NCI-H748 treated with DMSO at 0.1 percent for 48 hours (cell line): ENCODE data around the gene P2RY14.

ENCODE experiments used
- DNase-seq: peaks from one replicate; lab custom pipeline; 2025; lab: John Stamatoyannopoulos, UW

P2RY14 gene

DNA sequence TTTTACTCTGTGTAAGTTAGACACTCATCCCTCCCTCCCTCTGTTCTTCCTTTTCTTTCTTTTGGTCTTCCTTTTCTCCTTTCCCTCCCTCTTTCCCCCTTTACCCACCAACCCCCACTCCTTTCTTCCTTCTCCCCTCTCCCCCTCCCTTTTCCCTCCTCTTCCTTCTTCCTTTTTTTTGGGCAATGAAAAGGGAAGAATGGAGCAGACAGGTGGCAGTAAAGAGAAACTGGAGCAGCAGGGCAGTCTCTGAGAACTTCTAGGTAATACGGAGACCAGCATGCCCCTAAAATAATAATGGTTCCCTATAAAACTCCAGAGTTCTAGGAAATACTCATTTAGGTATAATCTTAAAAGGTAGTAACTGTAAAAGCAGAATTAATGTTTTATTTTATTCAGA lies 63.9 kb downstream of the P2RY14 start:
- no peak for DNase-seq

- DNase-seq: no peak
Observed at GRCh38 chr3:151213881-151214280, 64.5 kb downstream of the P2RY14 start.

- DNase-seq: no peak
Observed at GRCh38 chr3:151213151-151213550, 65.2 kb downstream of the P2RY14 start.

DNA sequence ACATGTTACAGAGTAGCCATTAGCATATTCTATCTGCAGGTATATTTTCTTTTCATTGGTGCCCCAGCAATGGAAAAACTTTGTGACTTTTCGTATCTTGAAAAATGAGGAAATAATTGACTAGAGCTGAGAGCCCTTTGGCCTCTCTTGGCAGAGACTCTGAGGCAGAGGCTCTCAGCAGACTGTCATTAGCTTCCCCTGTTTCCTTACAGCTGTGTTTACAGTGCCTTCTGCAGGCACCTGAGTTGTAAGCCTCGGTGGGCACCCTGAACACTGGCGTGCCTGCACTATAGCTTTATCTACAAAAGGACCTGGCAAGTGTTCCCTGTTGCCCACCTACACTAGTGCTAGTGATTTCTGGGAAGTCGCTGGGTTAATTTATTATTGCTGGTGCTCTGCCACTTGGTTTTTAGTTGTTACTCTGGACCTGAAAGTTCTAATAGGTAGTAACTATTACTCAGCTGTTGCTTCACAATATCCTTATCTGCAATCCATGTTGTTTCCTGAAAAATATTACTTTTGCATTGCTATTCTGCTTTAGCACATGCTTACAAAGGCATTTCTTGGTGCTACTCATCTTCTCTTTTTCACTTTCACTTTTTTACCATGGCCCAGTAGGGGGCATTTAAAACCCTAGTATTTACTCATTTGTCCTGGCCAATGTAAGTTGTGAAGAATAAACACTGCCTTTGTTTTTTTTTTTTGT lies 67.5 kb downstream of the P2RY14 start:
- no peak for DNase-seq

GRCh38 chr3:151209654-151210053 lies 68.7 kb downstream of the P2RY14 start:
- DNase-seq: no peak

GRCh38 chr3:151206201-151206600 lies 72.1 kb downstream of the P2RY14 start:
- DNase-seq: no peak

- DNase-seq: no peak
Observed at GRCh38 chr3:151205482-151205881, 72.9 kb downstream of the P2RY14 start.

- DNase-seq: no peak
Observed at GRCh38 chr3:151204530-151205402, 73.6 kb downstream of the P2RY14 start.

- no peak for DNase-seq
Observed at GRCh38 chr3:151203051-151203420, 75.3 kb downstream of the P2RY14 start, which contains the start of gene GPR171. Gene GPR171, minus strand, starts transcription at chr3:151203216. Its CDS starts 3,830 bp downstream, at chr3:151199386.

DNA sequence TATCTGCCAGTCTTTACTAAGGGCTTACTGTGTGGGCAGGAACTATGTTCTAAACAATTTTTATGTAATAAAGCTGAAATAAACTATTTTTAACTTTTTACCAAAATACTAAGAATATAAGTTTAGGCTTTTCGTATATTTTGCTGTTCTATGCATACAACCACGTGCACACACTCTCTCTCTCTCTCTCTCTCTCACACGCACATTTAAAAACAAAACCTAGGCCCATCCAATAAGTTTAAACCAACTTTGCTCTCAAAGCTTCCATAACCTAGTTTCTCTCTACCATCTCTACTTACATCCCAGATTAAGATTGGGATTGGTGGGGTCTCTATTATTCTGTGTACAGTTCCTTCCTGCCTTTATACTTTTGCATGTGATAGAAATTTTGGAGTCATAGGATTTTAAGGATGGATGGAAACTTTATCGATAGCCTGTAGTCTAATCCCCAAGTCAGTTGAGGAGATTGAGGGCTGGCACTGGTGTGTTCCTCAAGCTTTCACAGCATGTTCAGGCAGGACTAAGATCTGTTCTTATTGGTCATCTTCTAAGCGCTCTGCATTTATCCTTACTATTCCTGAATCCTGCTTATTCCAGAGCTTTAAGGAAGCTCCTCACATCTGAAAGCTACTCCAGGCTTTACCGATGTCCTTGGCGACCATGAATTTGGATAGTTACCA lies 77.2 kb downstream of the P2RY14 start:
- no peak for DNase-seq

DNA sequence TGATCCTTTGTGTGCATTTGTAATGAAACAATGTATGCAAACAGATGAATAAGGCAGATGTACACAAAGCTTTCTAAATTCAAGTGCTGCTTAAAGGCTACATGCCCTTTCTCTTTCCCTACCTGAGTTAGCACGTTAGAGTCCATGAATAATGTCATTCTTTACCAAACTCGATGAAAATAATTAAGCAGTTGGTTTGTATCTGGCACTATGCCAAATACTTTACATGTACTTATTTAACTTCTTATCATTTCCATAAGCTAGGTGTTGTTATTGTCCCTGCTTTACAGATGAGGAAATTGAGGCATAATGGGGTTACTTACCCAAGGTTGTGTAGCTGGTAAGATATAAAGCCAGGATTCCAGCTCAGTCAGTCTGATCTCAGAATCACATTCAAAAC lies 77.8 kb downstream of the P2RY14 start:
- DNase-seq: no peak

DNA sequence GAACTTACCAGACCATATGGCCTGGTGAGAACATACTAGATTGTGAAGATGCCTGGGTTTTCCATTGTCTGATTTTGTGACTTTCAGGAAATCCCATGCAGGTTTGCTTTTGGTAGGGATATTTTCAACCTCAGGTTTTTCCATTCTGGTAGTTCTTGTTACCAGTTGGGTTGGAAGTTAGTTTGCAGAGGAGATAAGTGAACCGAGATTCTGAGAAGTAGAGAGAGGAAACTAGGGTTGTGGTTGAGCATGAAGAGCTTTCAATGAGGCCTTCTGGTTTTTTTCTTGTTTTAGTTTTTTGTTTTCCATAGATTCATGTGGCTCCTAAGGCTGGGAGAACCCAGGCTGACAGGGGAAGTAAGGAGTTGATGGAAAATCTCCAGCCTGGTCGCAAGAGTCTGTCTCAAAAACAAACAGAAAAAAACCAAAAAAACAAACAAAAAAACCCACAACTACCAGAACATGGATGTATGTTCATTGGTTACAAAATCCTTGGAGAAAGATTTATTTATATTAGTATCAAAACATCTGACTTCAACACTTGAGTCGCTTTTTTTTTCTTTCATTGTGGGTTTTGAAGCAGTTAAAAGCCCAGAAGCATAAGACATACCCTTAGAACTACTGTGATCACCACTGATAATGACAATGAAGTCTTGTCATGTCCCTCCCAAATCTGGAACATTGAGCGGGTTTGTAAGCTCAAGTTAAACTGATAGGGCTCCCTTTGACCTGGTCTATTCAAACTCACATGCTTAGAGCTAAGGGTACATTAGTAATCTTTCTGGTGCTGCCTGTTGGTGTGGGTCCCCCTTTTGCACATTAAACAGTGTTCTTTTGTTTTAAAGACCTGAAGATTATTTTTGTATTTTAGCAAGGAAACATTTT lies 78.5 kb downstream of the P2RY14 start:
- no peak for DNase-seq

DNA sequence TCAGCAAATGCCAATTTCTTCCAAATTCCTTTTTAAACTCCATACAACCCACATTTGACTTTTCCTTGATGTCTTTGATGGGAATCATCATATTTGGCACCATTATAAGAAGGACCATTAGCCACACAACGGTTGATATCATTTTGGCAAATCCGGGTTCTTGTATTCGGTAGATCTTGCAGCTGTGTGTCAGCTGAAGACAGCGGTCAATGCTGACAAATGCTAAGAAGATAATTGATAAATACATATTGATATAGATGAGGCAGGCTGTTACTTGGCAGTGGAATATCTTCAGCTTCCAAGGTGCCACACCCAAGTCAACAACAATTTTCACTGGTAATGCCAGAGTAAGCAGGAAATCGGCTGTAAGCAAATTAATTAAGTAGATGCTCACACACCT lies 79.5 kb downstream of the P2RY14 start:
- DNase-seq: peak; percentile 36

DNA sequence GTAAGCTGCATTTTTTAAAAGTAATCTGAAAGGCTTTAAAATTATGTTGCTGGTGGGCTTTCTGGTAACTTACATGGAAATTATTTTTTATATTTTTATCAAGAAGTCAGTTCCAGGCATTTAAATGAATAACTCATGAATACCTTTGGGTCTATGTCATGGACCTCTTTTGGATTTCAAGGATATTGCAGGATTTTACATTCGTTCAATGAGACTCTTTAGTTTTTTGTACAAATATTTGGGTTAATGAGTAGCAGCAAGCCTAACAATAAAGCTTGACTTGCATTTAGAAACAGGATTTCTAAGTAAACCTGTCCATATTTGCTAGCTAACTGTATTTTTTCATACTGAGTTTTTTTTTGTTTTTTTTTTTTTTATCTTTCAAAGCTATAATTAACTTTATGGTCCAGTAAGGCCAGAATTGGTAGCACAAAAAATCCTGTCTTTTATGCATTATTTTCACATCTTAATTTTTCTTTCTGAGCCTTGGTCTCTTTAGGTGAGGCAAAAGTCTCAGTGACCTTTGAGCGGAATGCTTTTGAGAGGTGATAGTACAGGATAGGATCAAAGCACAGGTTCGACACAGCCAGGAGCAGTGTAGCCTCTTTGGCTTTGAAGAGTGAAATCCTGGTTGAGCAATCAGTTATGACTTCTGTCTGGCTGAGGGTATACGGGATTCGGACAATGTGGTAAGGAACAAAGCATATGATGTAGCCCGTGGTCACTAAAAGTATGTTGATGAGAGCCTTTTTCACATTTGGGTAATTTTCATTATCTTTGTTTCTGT lies 80.2 kb downstream of the P2RY14 start:
- DNase-seq: no peak

DNA sequence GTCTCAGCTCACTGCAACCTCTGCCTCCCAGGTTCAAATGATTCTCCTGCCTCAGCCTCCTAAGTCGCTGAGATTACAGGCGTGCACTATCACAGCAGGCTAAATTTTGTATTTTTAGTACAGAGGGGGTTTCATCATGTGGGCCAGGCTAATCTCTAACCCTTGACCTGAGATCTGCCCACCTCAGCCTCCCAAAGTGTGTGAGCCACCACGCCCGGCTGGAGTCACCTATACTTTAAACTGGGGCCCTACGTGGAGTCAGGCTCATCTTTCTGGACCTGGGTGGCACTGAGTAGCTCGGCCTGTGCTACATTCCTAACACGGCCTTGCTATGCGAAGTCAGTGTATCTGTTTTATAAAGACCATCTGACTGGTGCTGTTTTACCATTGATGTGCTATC lies 81.1 kb downstream of the P2RY14 start:
- no peak for DNase-seq

DNA sequence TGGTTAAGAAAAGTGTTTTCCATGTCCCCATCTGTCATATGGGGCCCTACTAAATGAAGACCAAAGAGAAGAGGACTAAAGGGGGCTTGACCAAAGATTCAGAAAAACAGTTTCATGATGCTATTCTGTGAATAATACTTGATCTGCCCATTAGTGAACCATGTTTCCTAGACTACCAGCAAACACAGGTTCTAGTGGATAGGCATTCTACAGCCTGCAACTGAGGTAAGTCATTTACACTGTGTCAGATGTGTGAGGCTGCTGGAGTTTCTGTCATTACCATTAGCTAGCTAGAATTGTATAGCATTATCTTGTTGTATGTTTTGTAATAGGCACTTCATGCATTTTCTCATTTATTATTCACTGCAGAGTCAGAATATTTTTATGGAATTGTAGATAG lies 81.9 kb downstream of the P2RY14 start:
- DNase-seq: no peak

DNA sequence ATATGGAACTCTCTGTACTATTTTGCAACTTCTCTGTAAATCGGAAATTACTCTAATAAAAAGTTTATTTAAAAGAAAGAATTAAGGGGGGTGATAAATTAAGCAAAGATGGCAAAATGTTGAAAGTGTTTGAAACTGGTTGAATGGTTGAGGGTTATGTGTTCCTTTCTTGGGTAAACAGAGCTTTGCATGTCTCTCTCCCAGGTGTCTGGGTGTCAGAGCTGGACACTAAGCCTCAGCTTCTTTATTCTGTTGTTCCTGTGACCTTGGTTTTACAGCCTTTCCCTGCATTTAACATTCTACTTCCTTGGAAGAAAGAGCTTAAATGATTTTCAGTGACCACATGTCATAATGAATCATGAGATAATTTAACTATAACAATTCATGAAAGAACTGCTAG lies 82.5 kb downstream of the P2RY14 start:
- DNase-seq: no peak

DNA sequence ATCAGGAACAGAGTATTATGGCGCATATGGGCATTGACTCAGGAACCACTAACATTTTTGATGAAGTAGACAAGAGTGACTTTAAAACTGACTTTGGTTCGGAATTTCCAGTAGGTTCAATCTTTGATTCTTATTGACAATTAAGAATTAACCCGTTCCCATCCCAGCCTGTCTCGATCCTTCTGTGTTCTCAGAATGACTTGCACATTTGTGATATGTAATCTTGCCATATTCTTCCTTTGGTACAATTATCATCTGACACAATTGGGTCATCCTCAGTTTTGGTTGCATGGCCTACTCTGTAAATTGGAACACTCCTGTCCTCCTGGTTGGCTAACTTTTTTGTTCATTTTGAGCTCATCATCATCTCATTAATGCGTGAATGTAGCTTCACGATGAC lies 85.8 kb downstream of the P2RY14 start:
- DNase-seq: no peak

DNA sequence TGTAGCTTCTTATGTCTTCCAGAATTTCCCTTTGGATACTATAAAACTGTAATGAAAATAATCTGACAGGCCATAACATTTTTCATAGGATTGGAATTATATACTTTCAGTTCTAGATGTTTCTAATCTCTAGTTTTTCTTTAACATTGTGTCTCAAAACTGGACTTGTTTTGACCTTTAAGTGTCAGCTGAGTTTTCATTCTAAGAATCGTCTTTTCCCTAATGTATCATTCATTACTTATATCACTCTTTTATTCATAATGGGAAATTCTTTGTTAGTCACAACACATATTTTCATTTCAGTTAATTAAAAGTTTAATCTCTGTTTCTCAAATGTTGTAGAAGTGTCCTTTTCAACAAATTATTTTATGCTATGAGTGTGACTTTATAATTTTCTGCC lies 87.2 kb downstream of the P2RY14 start:
- no peak for DNase-seq

- DNase-seq: no peak
Observed at GRCh38 chr3:151183265-151183671, 95.1 kb downstream of the P2RY14 start.
